HG02973 (cell line): ENCODE data around the gene SEMA4C.

Experiments used
- ATAC-seq: cut with Tn5 transposase; IDR thresholded peaks from one replicate; pipeline ENCODE4 v1.9.1; 2021; ENCODE audit warnings: moderate library complexity; ENCODE audit not compliant: unreplicated experiment

The SEMA4C gene

GRCh38 chr2:96824079-96824870, 45.6 kb downstream of the SEMA4C start:
- ATAC-seq, result no peak

- ATAC-seq, result no peak
Observed at GRCh38 chr2:96823198-96823597, 46.7 kb downstream of the SEMA4C start.

- no peak for ATAC-seq
Observed at GRCh38 chr2:96822786-96823185, 47.1 kb downstream of the SEMA4C start.

GRCh38 chr2:96821113-96821675, 48.7 kb downstream of the SEMA4C start:
- no peak for ATAC-seq

GRCh38 chr2:96819876-96820511, 49.9 kb downstream of the SEMA4C start:
- no peak for ATAC-seq

- no peak for ATAC-seq
Observed at GRCh38 chr2:96819128-96819875, 50.6 kb downstream of the SEMA4C start.

- ATAC-seq, result no peak
Observed at GRCh38 chr2:96817882-96818281, 52.0 kb downstream of the SEMA4C start.

- ATAC-seq, result no peak
Observed at GRCh38 chr2:96816836-96817702, 52.8 kb downstream of the SEMA4C start.

GRCh38 chr2:96816127-96816835, 53.6 kb downstream of the SEMA4C start, which contains the start of gene CNNM3:
TSS of gene CNNM3 (plus strand) at chr2:96816268. CDS start at chr2:96816278, 10 bp downstream.
- peak; percentile 80 for ATAC-seq

GRCh38 chr2:96815326-96816126, 54.4 kb downstream of the SEMA4C start:
- ATAC-seq, result peak; percentile 10

GRCh38 chr2:96813656-96814055, 56.2 kb downstream of the SEMA4C start:
- no peak for ATAC-seq

- no peak for ATAC-seq
Observed at GRCh38 chr2:96811917-96812316, 58.0 kb downstream of the SEMA4C start.

- ATAC-seq, result no peak
Observed at GRCh38 chr2:96810783-96811192, 59.1 kb downstream of the SEMA4C start.

- no peak for ATAC-seq
Observed at GRCh38 chr2:96809951-96810782, 59.7 kb downstream of the SEMA4C start.
